Measurements from ENCODE around the gene FOXP1. TPM values are rescaled to one million over a fixed set of nuclear protein-coding genes. Genes with fewer than 3 reads are reported as not detected.
A peak's percentile ranks its signal among the peaks of the same experiment; 100 is the strongest.

FOXP1 gene
- total and polyA plus RNA-seq, 7 experiments from 2014 or later = 104 to 537 (median 444) TPM

- H3K36me3 Mint-ChIP-seq = peaks cover 4 to 41% (median 38%) of the 10 kb centered on the region in 5 donors
- intact Hi-C loops (cut with micrococcal nuclease) = loop anchor here in 1 of 2 donors (1.0 to 5.0 kb wide), 2 partner anchors 12 to 36 kb away; no protein-coding TSS in a partner anchor
- no peak overlapping the region for H3K27ac ChIP-seq (ENCODE audit: low read depth, low read length)
- peaks cover 0 to 3% (median 0%) of the 10 kb centered on the region in 3 experiments for H3K36me3 ChIP-seq (ENCODE audit: control insufficient read depth in 2 of 3, insufficient read depth in 3 of 3, low read length in 3 of 3)
- peak overlapping the region in 7 of 9 donors; percentile 10 to 78 (median 51) for H3K27ac Mint-ChIP-seq
- no peaks in the 10 kb centered on the region for H3K9me3 ChIP-seq (ENCODE audit: control insufficient read depth in 2 of 3, low read length in 3 of 3)
- ATAC-seq = no peak
- DNase-seq = no peak
- peaks cover 5 to 85% (median 76%) of the 10 kb centered on the region in 7 donors for H3K4me1 Mint-ChIP-seq
- H3K4me3 Mint-ChIP-seq = peak overlapping the region in 5 of 10 donors; percentile 6 to 55 (median 10)
- H3K27me3 ChIP-seq (ENCODE audit: control insufficient read depth in 2 of 2, insufficient read depth in 2 of 2, low read length in 2 of 2) = no peaks in the 10 kb centered on the region
- H3K9me3 Mint-ChIP-seq = peaks cover 0 to 3% (median 0%) of the 10 kb centered on the region in 11 donors
- no peak overlapping the region for H3K4me3 ChIP-seq (ENCODE audit: low read length)
- peaks cover 0 to 14% of the 10 kb centered on the region in 2 donors for H3K4me1 ChIP-seq (ENCODE audit: control insufficient read depth in 2 of 2, insufficient read depth in 2 of 2, low read length in 2 of 2)
- ChIA-PET CTCF (no interaction called here), POLR2A (interaction anchor here (1.0 kb wide), 1 partner anchor 21 kb away, joined by 4 read pairs; no protein-coding TSS in a partner anchor)
- peaks cover 0 to 2% (median 0%) of the 10 kb centered on the region in 5 donors for H3K27me3 Mint-ChIP-seq
Observed at GRCh38 chr3:71288269-71288930, 295.1 kb downstream of the FOXP1 start.

DNA sequence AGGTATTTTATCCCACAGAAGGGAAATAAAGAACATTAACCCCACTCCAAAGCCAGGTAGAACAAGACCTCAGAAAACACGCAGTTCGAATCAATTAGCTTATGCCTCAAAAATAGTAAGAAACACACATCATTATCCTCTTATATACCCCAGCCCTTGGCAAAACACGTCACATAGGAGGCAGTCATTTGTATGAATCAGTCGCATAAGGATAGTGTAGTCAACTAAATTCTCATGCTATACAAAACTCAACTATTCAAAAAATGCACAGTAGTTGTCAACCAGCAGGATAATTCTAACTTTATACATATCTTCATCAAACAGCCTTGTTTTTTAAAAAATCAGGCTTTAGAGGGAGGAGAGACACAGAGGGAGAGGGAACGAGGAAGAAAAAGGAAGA, 298.4 kb downstream of the FOXP1 start:
- H3K27ac Mint-ChIP-seq = peak overlapping the region in 8 of 9 donors; percentile 6 to 83 (median 54)
- no peaks in the 10 kb centered on the region for H3K9me3 Mint-ChIP-seq
- DNase-seq = no peak
- ATAC-seq = no peak
- H3K4me3 Mint-ChIP-seq = peak overlapping the region in 2 of 10 donors; percentile 27 to 38
- POLR2A ChIA-PET = interaction anchor here (1.1 kb wide), 1 partner anchor 10 kb away, joined by 3 read pairs; no protein-coding TSS in a partner anchor
- no peaks in the 10 kb centered on the region for H3K27me3 Mint-ChIP-seq
- peaks cover 5 to 90% (median 80%) of the 10 kb centered on the region in 7 donors for H3K4me1 Mint-ChIP-seq
- intact Hi-C loops (cut with micrococcal nuclease) = loop anchor here in 1 of 2 donors (5.0 kb wide), 1 partner anchor 33 kb away; no protein-coding TSS in a partner anchor
- peaks cover 3 to 43% (median 32%) of the 10 kb centered on the region in 5 donors for H3K36me3 Mint-ChIP-seq
- Histone ChIP-seq H3K4me3 (ENCODE audit: low read length) (no peak overlapping the region), H3K36me3 (ENCODE audit: control insufficient read depth in 2 of 3, insufficient read depth in 3 of 3, low read length in 3 of 3) (peaks cover 0 to 3% (median 0%) of the 10 kb centered on the region in 3 experiments), H3K27ac (ENCODE audit: low read depth, low read length) (no peak overlapping the region), H3K4me1 (ENCODE audit: control insufficient read depth in 2 of 2, insufficient read depth in 2 of 2, low read length in 2 of 2) (peaks cover 0 to 17% of the 10 kb centered on the region in 2 donors), H3K27me3 (ENCODE audit: control insufficient read depth in 2 of 2, insufficient read depth in 2 of 2, low read length in 2 of 2) (no peaks in the 10 kb centered on the region), H3K9me3 (ENCODE audit: control insufficient read depth in 2 of 3, low read length in 3 of 3) (no peaks in the 10 kb centered on the region)
- CTCF ChIA-PET = no interaction called here

GRCh38 chr3:71282976-71283375, 300.6 kb downstream of the FOXP1 start:
- ChIA-PET POLR2A (interaction anchor here (0.7 kb wide), 1 partner anchor 12 kb away, joined by 3 read pairs; no protein-coding TSS in a partner anchor), CTCF (no interaction called here)
- intact Hi-C loops (cut with micrococcal nuclease) = no loop called here
- Mint-ChIP-seq H3K27ac (peak overlapping the region in 8 of 9 donors; percentile 4 to 85 (median 73)), H3K4me3 (peak overlapping the region in 4 of 10 donors; percentile 1 to 39 (median 20)), H3K36me3 (peaks cover 0 to 29% (median 21%) of the 10 kb centered on the region in 5 donors), H3K4me1 (peaks cover 0 to 84% (median 73%) of the 10 kb centered on the region in 7 donors), H3K9me3 (peaks cover 0 to 2% (median 0%) of the 10 kb centered on the region in 11 donors), H3K27me3 (no peaks in the 10 kb centered on the region)
- Histone ChIP-seq H3K4me1 (ENCODE audit: control insufficient read depth in 2 of 2, insufficient read depth in 2 of 2, low read length in 2 of 2) (peaks cover 0 to 25% of the 10 kb centered on the region in 2 donors), H3K27me3 (ENCODE audit: control insufficient read depth in 2 of 2, insufficient read depth in 2 of 2, low read length in 2 of 2) (no peaks in the 10 kb centered on the region), H3K4me3 (ENCODE audit: low read length) (no peak overlapping the region), H3K27ac (ENCODE audit: low read depth, low read length) (peak overlapping the region; percentile 22), H3K36me3 (ENCODE audit: control insufficient read depth in 2 of 3, insufficient read depth in 3 of 3, low read length in 3 of 3) (peaks cover 0 to 7% (median 0%) of the 10 kb centered on the region in 3 experiments), H3K9me3 (ENCODE audit: control insufficient read depth in 2 of 3, low read length in 3 of 3) (no peaks in the 10 kb centered on the region)
- ATAC-seq (no peak), DNase-seq (no peak)

DNA sequence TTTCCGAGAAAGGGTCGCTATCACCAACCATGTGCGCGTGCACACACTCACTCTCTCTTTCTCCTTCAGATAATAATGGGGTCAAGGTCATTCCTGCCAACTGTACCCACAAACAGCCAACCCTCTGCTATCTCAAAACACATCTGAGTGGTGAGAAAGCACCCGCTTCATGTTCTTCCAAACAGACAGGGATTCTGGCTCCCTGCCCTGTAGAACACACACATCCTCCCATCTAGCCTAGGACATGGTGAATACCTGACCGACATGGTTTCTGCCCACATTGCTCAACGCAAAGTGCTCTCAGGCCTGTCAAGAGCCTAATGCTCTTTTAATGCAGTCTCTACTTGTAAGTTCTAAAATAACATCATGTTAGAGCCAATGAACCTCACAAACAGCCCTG, 302.2 kb downstream of the FOXP1 start:
- H3K27ac Mint-ChIP-seq = peak overlapping the region in 8 of 9 donors; percentile 3 to 89 (median 67)

DNA sequence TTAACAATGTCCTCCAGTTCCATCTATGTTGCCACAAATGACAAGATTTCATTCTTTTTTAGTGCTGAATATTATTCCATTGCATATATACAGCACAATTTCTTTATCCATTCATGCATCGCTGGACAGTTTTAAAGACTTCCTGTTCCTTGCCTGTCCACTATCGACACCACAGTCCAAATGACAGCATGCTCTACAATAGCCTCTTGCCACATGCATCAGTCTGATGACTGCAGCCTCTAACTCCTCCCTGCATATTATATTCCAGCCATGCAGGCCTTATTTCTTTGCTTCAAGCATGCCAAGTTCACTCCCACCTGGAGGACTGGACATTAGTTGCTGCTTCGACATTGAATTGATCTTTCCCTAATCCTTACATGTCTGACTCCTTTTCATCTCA, 306.2 kb downstream of the FOXP1 start:
- peak overlapping the region in 8 of 9 donors; percentile 19 to 86 (median 69) for H3K27ac Mint-ChIP-seq
- no peak overlapping the region for H3K4me3 ChIP-seq (ENCODE audit: low read length)
- peaks cover 0 to 42% (median 24%) of the 10 kb centered on the region in 5 donors for H3K36me3 Mint-ChIP-seq
- CTCF ChIA-PET = no interaction called here
- H3K9me3 Mint-ChIP-seq = peaks cover 0 to 5% (median 0%) of the 10 kb centered on the region in 11 donors
- H3K4me3 Mint-ChIP-seq = peak overlapping the region in 3 of 10 donors; percentile 42 to 69 (median 47)
- H3K36me3 ChIP-seq (ENCODE audit: control insufficient read depth in 2 of 3, insufficient read depth in 3 of 3, low read length in 3 of 3) = peaks cover 0 to 12% (median 0%) of the 10 kb centered on the region in 3 experiments
- no peaks in the 10 kb centered on the region for H3K27me3 ChIP-seq (ENCODE audit: control insufficient read depth in 2 of 2, insufficient read depth in 2 of 2, low read length in 2 of 2)
- ATAC-seq = no peak
- no peaks in the 10 kb centered on the region for H3K27me3 Mint-ChIP-seq
- intact Hi-C loops (cut with micrococcal nuclease) = no loop called here
- H3K4me1 ChIP-seq (ENCODE audit: control insufficient read depth in 2 of 2, insufficient read depth in 2 of 2, low read length in 2 of 2) = peaks cover 0 to 43% of the 10 kb centered on the region in 2 donors
- POLR2A ChIA-PET = no interaction called here
- H3K4me1 Mint-ChIP-seq = peaks cover 0 to 91% (median 80%) of the 10 kb centered on the region in 7 donors
- no peak overlapping the region for H3K27ac ChIP-seq (ENCODE audit: low read depth, low read length)
- DNase-seq = no peak
- no peaks in the 10 kb centered on the region for H3K9me3 ChIP-seq (ENCODE audit: control insufficient read depth in 2 of 3, low read length in 3 of 3)

More for the DNA sequence above, 302.2 kb downstream of the FOXP1 start:
- no peak for DNase-seq
- Mint-ChIP-seq H3K4me3 (peak overlapping the region in 2 of 10 donors; percentile 28 to 51), H3K4me1 (peaks cover 0 to 89% (median 77%) of the 10 kb centered on the region in 7 donors), H3K27me3 (no peaks in the 10 kb centered on the region), H3K9me3 (peaks cover 0 to 3% (median 0%) of the 10 kb centered on the region in 11 donors), H3K36me3 (peaks cover 0 to 35% (median 26%) of the 10 kb centered on the region in 5 donors)
- Histone ChIP-seq H3K4me3 (ENCODE audit: low read length) (no peak overlapping the region), H3K4me1 (ENCODE audit: control insufficient read depth in 2 of 2, insufficient read depth in 2 of 2, low read length in 2 of 2) (peaks cover 0 to 27% of the 10 kb centered on the region in 2 donors), H3K27ac (ENCODE audit: low read depth, low read length) (no peak overlapping the region), H3K36me3 (ENCODE audit: control insufficient read depth in 2 of 3, insufficient read depth in 3 of 3, low read length in 3 of 3) (peaks cover 0 to 9% (median 0%) of the 10 kb centered on the region in 3 experiments), H3K27me3 (ENCODE audit: control insufficient read depth in 2 of 2, insufficient read depth in 2 of 2, low read length in 2 of 2) (no peaks in the 10 kb centered on the region), H3K9me3 (ENCODE audit: control insufficient read depth in 2 of 3, low read length in 3 of 3) (no peaks in the 10 kb centered on the region)
- no peak for ATAC-seq
- CTCF ChIA-PET = interaction anchor here (0.7 kb wide), 1 partner anchor 26 kb away, joined by 6 read pairs; no protein-coding TSS in a partner anchor
- POLR2A ChIA-PET = interaction anchor here (0.6 to 0.9 kb wide), 3 partner anchors 93 to 153 kb away, joined by 3 to 4 read pairs (median 3); no protein-coding TSS in a partner anchor
- intact Hi-C loops (cut with micrococcal nuclease) = no loop called here

DNA sequence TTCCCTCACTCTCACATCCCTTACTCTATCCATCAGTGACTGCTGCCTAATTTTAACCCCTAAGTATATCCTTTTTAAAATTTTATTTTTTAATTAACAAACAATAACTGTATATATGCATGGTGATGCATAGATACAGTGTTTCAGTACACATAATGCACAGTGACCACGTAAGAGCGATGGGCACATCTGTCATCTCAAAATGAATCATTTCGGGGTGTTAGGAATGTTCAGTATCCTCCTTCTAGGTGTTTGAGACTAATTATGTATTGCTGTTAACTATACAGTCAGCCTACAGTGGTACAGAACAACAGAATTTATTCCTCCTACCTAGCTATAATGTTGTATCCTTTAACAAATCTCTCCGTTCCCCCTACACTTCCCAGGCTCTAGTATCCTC, 307.0 kb downstream of the FOXP1 start:
- H3K36me3 Mint-ChIP-seq = peaks cover 0 to 47% (median 24%) of the 10 kb centered on the region in 5 donors
- no peak for ATAC-seq
- no peak overlapping the region for H3K4me3 ChIP-seq (ENCODE audit: low read length)
- DNase-seq = no peak
- peaks cover 0 to 12% (median 0%) of the 10 kb centered on the region in 3 experiments for H3K36me3 ChIP-seq (ENCODE audit: control insufficient read depth in 2 of 3, insufficient read depth in 3 of 3, low read length in 3 of 3)
- no peaks in the 10 kb centered on the region for H3K27me3 Mint-ChIP-seq
- intact Hi-C loops (cut with micrococcal nuclease) = no loop called here
- H3K27ac ChIP-seq (ENCODE audit: low read depth, low read length) = no peak overlapping the region
- peak overlapping the region in 7 of 9 donors; percentile 1 to 86 (median 35) for H3K27ac Mint-ChIP-seq
- peaks cover 0 to 5% (median 0%) of the 10 kb centered on the region in 11 donors for H3K9me3 Mint-ChIP-seq
- peaks cover 0 to 91% (median 80%) of the 10 kb centered on the region in 7 donors for H3K4me1 Mint-ChIP-seq
- H3K9me3 ChIP-seq (ENCODE audit: control insufficient read depth in 2 of 3, low read length in 3 of 3) = no peaks in the 10 kb centered on the region
- CTCF ChIA-PET = interaction anchor here (0.6 kb wide), 1 partner anchor 208 kb away, joined by 3 read pairs; no protein-coding TSS in a partner anchor
- H3K27me3 ChIP-seq (ENCODE audit: control insufficient read depth in 2 of 2, insufficient read depth in 2 of 2, low read length in 2 of 2) = no peaks in the 10 kb centered on the region
- POLR2A ChIA-PET = interaction anchor here (0.7 kb wide), 1 partner anchor 285 kb away, joined by 3 read pairs; no protein-coding TSS in a partner anchor
- peak overlapping the region in 2 of 10 donors; percentile 17 to 47 for H3K4me3 Mint-ChIP-seq
- peaks cover 0 to 50% of the 10 kb centered on the region in 2 donors for H3K4me1 ChIP-seq (ENCODE audit: control insufficient read depth in 2 of 2, insufficient read depth in 2 of 2, low read length in 2 of 2)

All from naive thymus-derived CD4-positive, alpha-beta T cell (primary cell).